Left kidney (tissue), 2 donors: Measurements from ENCODE around the gene SPON2. TPM values are rescaled to one million over a fixed set of nuclear protein-coding genes. Genes with fewer than 3 reads are reported as not detected.

Experiments
- DNase-seq: peaks from one replicate; pipeline ENCODE4 v3.0.0-alpha.2; 2013
- polyA plus RNA-seq: library from polyadenylated mRNA; unstranded; fragments of 120-200 nt; gene quantifications from one replicate; pipeline ENCODE4 v1.2.1, GENCODE V29; 2013; ENCODE audit not compliant: insufficient read length

The SPON2 gene
- polyA plus RNA-seq, 1 donor: 10.8 TPM

- peak; percentile 52 for DNase-seq
Observed at GRCh38 chr4:1209821-1210220, 37.4 kb upstream of the SPON2 start.

GRCh38 chr4:1208970-1209704, 36.8 kb upstream of the SPON2 start:
- DNase-seq: no peak

- DNase-seq: no peak
Observed at GRCh38 chr4:1208266-1208961, 36.0 kb upstream of the SPON2 start.

- DNase-seq: peak; percentile 68
Observed at GRCh38 chr4:1207603-1208265, 35.4 kb upstream of the SPON2 start.

GRCh38 chr4:1207157-1207470, 34.7 kb upstream of the SPON2 start:
- no peak for DNase-seq

GRCh38 chr4:1206299-1207156, 34.1 kb upstream of the SPON2 start:
- DNase-seq: no peak

GRCh38 chr4:1205586-1206298, 33.4 kb upstream of the SPON2 start:
- DNase-seq: no peak

GRCh38 chr4:1204828-1205585, 32.6 kb upstream of the SPON2 start:
- DNase-seq: no peak

- DNase-seq: no peak
Observed at GRCh38 chr4:1204286-1204827, 32.0 kb upstream of the SPON2 start.

- no peak for DNase-seq
Observed at GRCh38 chr4:1203026-1203616, 30.7 kb upstream of the SPON2 start.

GRCh38 chr4:1202526-1203011, 30.2 kb upstream of the SPON2 start:
- no peak for DNase-seq

- no peak for DNase-seq
Observed at GRCh38 chr4:1201851-1202525, 29.6 kb upstream of the SPON2 start.

GRCh38 chr4:1200425-1201035, 28.1 kb upstream of the SPON2 start:
- peak; percentile 57 for DNase-seq

- no peak for DNase-seq
Observed at GRCh38 chr4:1199556-1200331, 27.4 kb upstream of the SPON2 start.

GRCh38 chr4:1198098-1198844, 25.9 kb upstream of the SPON2 start:
- no peak for DNase-seq

- DNase-seq: no peak
Observed at GRCh38 chr4:1196421-1197183, 24.2 kb upstream of the SPON2 start.
